ENCODE data around the gene NTMT1.
"Not testable (repeated sequence)": the region's sequence is repeated elsewhere in the genome, so short reads cannot be mapped to it uniquely, and the experiment has no call there.

The NTMT1 gene

GRCh38 chr9:129654554-129655040, 28.6 kb downstream of the NTMT1 start:
- Histone ChIP-seq H2AFZ (no peak overlapping the region), H3K4me2 (ENCODE audit: low read length) (no peak overlapping the region), H3K36me3 (ENCODE audit: control insufficient read depth, insufficient read depth, low read length) (no peaks in the 10 kb centered on the region), H3K27me3 (ENCODE audit: control insufficient read depth, insufficient read depth, low read length) (no peaks in the 10 kb centered on the region), H3K79me2 (no peaks in the 10 kb centered on the region), H3K4me3 (ENCODE audit: low read depth, low read length) (no peak overlapping the region), H3K9ac (no peak overlapping the region), H3K9me3 (ENCODE audit: control insufficient read depth, low read length) (no peaks in the 10 kb centered on the region), H3K4me1 (no peaks in the 10 kb centered on the region), H3K27ac (no peak overlapping the region)
- TF ChIP-seq CTCF (IDR thresholded peaks at IDR 0.05), result no peak

- no peaks in the 10 kb centered on the region for H3K27me3 ChIP-seq (ENCODE audit: control insufficient read depth, insufficient read depth, low read length)
- no peak for TF ChIP-seq CTCF (IDR thresholded peaks at IDR 0.05)
- no peak overlapping the region for H3K27ac ChIP-seq
- H3K9ac ChIP-seq, result no peak overlapping the region
- no peak overlapping the region for H3K4me2 ChIP-seq (ENCODE audit: low read length)
- no peak overlapping the region for H3K4me3 ChIP-seq (ENCODE audit: low read depth, low read length)
- H3K79me2 ChIP-seq, result no peaks in the 10 kb centered on the region
- H3K36me3 ChIP-seq (ENCODE audit: control insufficient read depth, insufficient read depth, low read length), result no peaks in the 10 kb centered on the region
- H2AFZ ChIP-seq, result no peak overlapping the region
- H3K4me1 ChIP-seq, result no peaks in the 10 kb centered on the region
- H3K9me3 ChIP-seq (ENCODE audit: control insufficient read depth, low read length), result no peaks in the 10 kb centered on the region
Observed at GRCh38 chr9:129655154-129655553, 29.2 kb downstream of the NTMT1 start.

- no peak overlapping the region for H3K9ac ChIP-seq
- no peak overlapping the region for H3K27ac ChIP-seq
- H3K27me3 ChIP-seq (ENCODE audit: control insufficient read depth, insufficient read depth, low read length), result no peaks in the 10 kb centered on the region
- H3K4me2 ChIP-seq (ENCODE audit: low read length), result no peak overlapping the region
- H3K79me2 ChIP-seq, result no peaks in the 10 kb centered on the region
- H3K4me1 ChIP-seq, result no peaks in the 10 kb centered on the region
- TF ChIP-seq CTCF (IDR thresholded peaks at IDR 0.05), result no peak
- H3K36me3 ChIP-seq (ENCODE audit: control insufficient read depth, insufficient read depth, low read length), result no peaks in the 10 kb centered on the region
- H2AFZ ChIP-seq, result no peak overlapping the region
- H3K9me3 ChIP-seq (ENCODE audit: control insufficient read depth, low read length), result no peaks in the 10 kb centered on the region
- no peak overlapping the region for H3K4me3 ChIP-seq (ENCODE audit: low read depth, low read length)
Observed at GRCh38 chr9:129655696-129656095, 29.7 kb downstream of the NTMT1 start.

DNA sequence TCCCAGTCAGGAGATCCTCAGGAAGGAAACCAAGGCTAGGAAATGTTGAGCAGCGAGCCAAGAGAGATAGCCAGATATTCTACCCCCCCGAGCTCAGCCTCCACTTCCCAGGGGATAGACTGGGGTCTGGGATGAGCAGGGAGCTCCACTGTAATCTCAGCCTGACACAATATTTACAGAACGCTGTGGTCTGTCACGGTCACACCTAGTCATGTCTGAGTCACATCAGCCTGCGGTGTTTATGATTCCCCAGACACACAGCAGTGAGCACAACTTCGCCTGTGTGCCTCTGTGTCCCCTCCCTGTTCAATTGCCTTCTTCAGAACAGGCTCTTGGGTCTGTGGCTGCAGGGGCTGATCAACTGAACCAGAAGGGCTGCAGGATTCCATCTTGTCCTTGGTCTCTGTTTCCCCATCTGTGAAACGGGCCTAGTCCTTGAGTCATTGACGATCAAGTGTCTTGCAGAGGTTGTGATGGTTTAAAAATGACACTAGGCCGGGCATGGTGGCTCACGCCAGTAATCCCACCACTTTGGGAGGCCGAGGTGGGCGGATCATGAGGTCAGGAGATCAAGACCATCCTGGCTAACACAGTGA, 30.9 kb downstream of the NTMT1 start:
- H3K27ac ChIP-seq, result no peak overlapping the region
- H3K4me1 ChIP-seq, result no peaks in the 10 kb centered on the region
- H3K36me3 ChIP-seq (ENCODE audit: control insufficient read depth, insufficient read depth, low read length), result no peaks in the 10 kb centered on the region
- no peak for TF ChIP-seq CTCF (IDR thresholded peaks at IDR 0.05)
- no peak overlapping the region for H3K4me3 ChIP-seq (ENCODE audit: low read depth, low read length)
- no peaks in the 10 kb centered on the region for H3K9me3 ChIP-seq (ENCODE audit: control insufficient read depth, low read length)
- H2AFZ ChIP-seq, result no peak overlapping the region
- H3K79me2 ChIP-seq, result no peaks in the 10 kb centered on the region
- H3K27me3 ChIP-seq (ENCODE audit: control insufficient read depth, insufficient read depth, low read length), result no peaks in the 10 kb centered on the region
- no peak overlapping the region for H3K9ac ChIP-seq
- no peak overlapping the region for H3K4me2 ChIP-seq (ENCODE audit: low read length)

DNA sequence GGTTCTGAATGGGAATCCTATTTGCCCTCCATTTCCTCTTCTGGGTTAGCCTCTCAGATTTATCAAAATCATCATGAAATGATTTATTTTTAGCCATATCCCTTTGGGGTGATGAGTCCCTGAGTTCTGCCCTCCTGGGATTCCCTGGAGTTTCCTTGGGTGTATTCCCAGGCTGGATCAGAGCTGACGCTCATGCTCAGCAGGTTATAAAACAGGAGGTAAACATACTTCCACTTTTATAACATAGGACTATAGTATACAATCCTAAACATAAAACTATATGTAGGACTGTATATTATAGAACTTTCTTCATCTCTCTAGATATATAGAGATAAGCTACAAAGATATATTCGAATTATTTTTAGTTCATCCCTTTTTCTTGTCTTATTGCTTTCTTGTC, 35.1 kb downstream of the NTMT1 start:
- Histone ChIP-seq H3K36me3 (ENCODE audit: control insufficient read depth, insufficient read depth, low read length) (no peaks in the 10 kb centered on the region), H3K4me1 (no peaks in the 10 kb centered on the region), H3K27ac (no peak overlapping the region), H3K79me2 (no peaks in the 10 kb centered on the region), H3K9me3 (ENCODE audit: control insufficient read depth, low read length) (no peaks in the 10 kb centered on the region), H3K9ac (no peak overlapping the region), H2AFZ (no peak overlapping the region), H3K27me3 (ENCODE audit: control insufficient read depth, insufficient read depth, low read length) (no peaks in the 10 kb centered on the region), H3K4me3 (ENCODE audit: low read depth, low read length) (no peak overlapping the region), H3K4me2 (ENCODE audit: low read length) (no peak overlapping the region)
- no peak for TF ChIP-seq CTCF (IDR thresholded peaks at IDR 0.05)

DNA sequence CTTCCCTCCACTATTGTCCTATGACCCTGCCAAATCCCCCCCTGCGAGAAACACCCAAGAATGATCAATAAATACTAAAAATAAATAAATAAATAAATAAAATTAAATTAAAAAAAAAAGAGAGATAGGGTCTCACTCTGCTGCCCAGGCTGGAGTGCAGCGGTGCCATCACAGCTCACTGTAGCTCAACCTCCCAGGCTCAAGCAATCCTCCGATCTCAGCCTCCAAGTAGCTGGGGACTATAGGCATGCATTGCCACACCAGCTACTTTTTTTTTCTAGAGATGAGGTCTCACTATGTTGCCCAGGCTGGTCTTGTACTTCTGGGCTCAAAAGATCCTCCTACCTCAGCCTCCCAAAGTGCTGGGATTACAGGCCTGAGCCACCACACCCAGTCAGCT, 36.3 kb downstream of the NTMT1 start:
- H3K27me3 ChIP-seq (ENCODE audit: control insufficient read depth, insufficient read depth, low read length); H3K4me1 ChIP-seq; H3K79me2 ChIP-seq; H3K36me3 ChIP-seq (ENCODE audit: control insufficient read depth, insufficient read depth, low read length); H2AFZ ChIP-seq; H3K9me3 ChIP-seq (ENCODE audit: control insufficient read depth, low read length); H3K4me3 ChIP-seq (ENCODE audit: low read depth, low read length); H3K4me2 ChIP-seq (ENCODE audit: low read length); H3K9ac ChIP-seq; H3K27ac ChIP-seq: not testable (repeated sequence)
